ENCODE data around the gene UBXN2A. TPM values are rescaled to one million over a fixed set of nuclear protein-coding genes. Genes with fewer than 3 reads are reported as not detected.

The UBXN2A gene
- total and polyA plus RNA-seq, 10 of the 15 experiments (the other 5 are each of a cell fraction or from before 2014, with no cell fraction given) = 3.7 to 23.5 (median 14.6) TPM

- H3K36me3 ChIP-seq (ENCODE audit: control insufficient read depth in 2 of 2, insufficient read depth in 2 of 2, low read length in 1 of 2) = no peaks in the 10 kb centered on the region; a peak in 1 of 4 replicates
- H3K4me3 ChIP-seq = no peak overlapping the region
- no peak overlapping the region for H3K4me2 ChIP-seq (ENCODE audit: control insufficient read depth, insufficient read depth)
- WGBS (ENCODE audit: insufficient coverage, insufficient replicate concordance, low lambda C conversion rate, missing lambda C conversion rate) = 95% methylated on average over 1 of the region's 1 CpG
- TF ChIP-seq IKZF2 (IDR thresholded peaks at IDR 0.05) (no peak), ZNF592 (IDR thresholded peaks at IDR 0.05) (no peak), USF2 (IDR thresholded peaks at IDR 0.05; ENCODE audit: borderline replicate concordance, low read depth, low read length) (no peak), ZSCAN29 (IDR thresholded peaks at IDR 0.05) (no peak), SRF (IDR thresholded peaks at IDR 0.05; ENCODE audit: low read depth in 2 of 2, low read length in 2 of 2) (no peak), REST (IDR thresholded peaks at IDR 0.05; ENCODE audit: low read depth, low read length) (no peak), RELB (IDR thresholded peaks at IDR 0.05; ENCODE audit: low read depth) (no peak), ZNF274 (IDR thresholded peaks at IDR 0.05; ENCODE audit: insufficient read depth, insufficient read length) (no peak), NR2C2 (IDR thresholded peaks at IDR 0.05; ENCODE audit: borderline replicate concordance, control insufficient read depth, insufficient read length, low read depth) (no peak), SREBF2 (IDR thresholded peaks at IDR 0.05; ENCODE audit: low read length) (no peak), EZH2 (IDR thresholded peaks at IDR 0.05; ENCODE audit: borderline replicate concordance, control insufficient read depth, low read depth, low read length) (no peak), SREBF1 (IDR thresholded peaks at IDR 0.05; ENCODE audit: low read length) (no peak), ASH2L (IDR thresholded peaks at IDR 0.05; ENCODE audit: borderline replicate concordance, low read depth) (no peak), CREM (IDR thresholded peaks at IDR 0.05; ENCODE audit: low read depth) (no peak), JUNB (IDR thresholded peaks at IDR 0.05) (no peak)
- intact Hi-C loops (cut with micrococcal nuclease; ENCODE audit: unreplicated experiment) = no loop called here
- ChIA-PET CTCF (interaction anchor here (0.6 kb wide), 1 partner anchor 110 kb away, joined by 3 read pairs; no protein-coding TSS in a partner anchor), SMC1A (ENCODE audit: uncharacterized antibody, unreplicated experiment) (interaction anchor here (0.6 to 0.9 kb wide), 2 partner anchors 20 to 92 kb away, joined by 3 read pairs; no protein-coding TSS in a partner anchor), RAD21 (ENCODE audit: unreplicated experiment) (no interaction called here), POLR2A (interaction anchor here (0.6 kb wide), 1 partner anchor 151 kb away, joined by 4 read pairs; no protein-coding TSS in a partner anchor)
- ATAC-seq (no peak), FAIRE-seq (no peak), DNase-seq (ENCODE audit: low read depth, low spot score) (no peak)
- in situ Hi-C loops (cut with MboI) = no loop called here
- H4K20me1 ChIP-seq (ENCODE audit: control insufficient read depth, insufficient read depth) = no peaks in the 10 kb centered on the region
- H3K27ac ChIP-seq (ENCODE audit: control insufficient read depth, insufficient read depth) = no peak overlapping the region
- no peak overlapping the region for H3K9ac ChIP-seq (ENCODE audit: control insufficient read depth, insufficient read depth, low read length)
- no peaks in the 10 kb centered on the region; the same call in 1 of the 2 replicates for H3K79me2 ChIP-seq (ENCODE audit: control insufficient read depth, insufficient read depth, low read length)
- H3K27me3 ChIP-seq (replicated peaks in 1 of 2; ENCODE audit: control insufficient read depth in 2 of 2, insufficient read depth in 2 of 2, low read length in 1 of 2) = no peaks in the 10 kb centered on the region
- H3K9me3 ChIP-seq (replicated peaks; ENCODE audit: control insufficient read depth, insufficient read depth, low read length) = no peaks in the 10 kb centered on the region
- H2AFZ ChIP-seq (ENCODE audit: control insufficient read depth, low read depth, low read length) = no peak overlapping the region
- no TSS peak for BruUV-seq (replicated peaks)
- H3K4me1 ChIP-seq (ENCODE audit: control insufficient read depth, insufficient read depth, low read length) = peaks cover 1% of the 10 kb centered on the region
Observed at GRCh38 chr2:23934259-23934658, 6.0 kb upstream of the UBXN2A start.
